IMR-90 (cell line): ENCODE data around the gene PI4KA. TPM values are rescaled to one million over a fixed set of nuclear protein-coding genes. Genes with fewer than 3 reads are reported as not detected.

ENCODE experiments used
- ATAC-seq: fragments of 200-7000 bp; cut with Tn5 transposase; 2 replicates; pipeline ENCODE4 v1.9.1; 2020; ENCODE audit warnings: low read depth, mild to moderate bottlenecking, moderate library complexity
- BruUV-seq: library from RNA; stranded (reverse); fragments of 400-500 nt; replicated peaks from 2 replicates; lab custom pipeline; 2021; lab: Mats Ljungman, UMichigan
- CTCF ChIA-PET: fragments of 300-600 bp; formaldehyde crosslinking; extraction: SDS; loops from one replicate; lab custom pipeline; 2021; ENCODE audit warnings: antibody characterized with exemption; lab: Yijun Ruan, JAX
- POLR2A ChIA-PET: fragments of 300-600 bp; sonication (Branson Sonifier 250); formaldehyde crosslinking; loops from one replicate; lab custom pipeline; 2022; ENCODE audit warnings: antibody characterized with exemption; ENCODE audit not compliant: unreplicated experiment; lab: Charles Lee
- DNase-seq: peaks from one replicate; pipeline ENCODE4 v3.0.0; 2013
- H2AFZ ChIP-seq: replicated peaks from 2 replicates; pipeline ENCODE3; 2013; ENCODE audit warnings: low read length, mild to moderate bottlenecking; ENCODE audit not compliant: poor library complexity
- H2AK5ac ChIP-seq: 2 replicates; pipeline ENCODE4 v1.6.1; 2013; ENCODE audit warnings: low read depth, low read length, inconsistent platforms
- H2AK9ac ChIP-seq: replicated peaks from 2 replicates; pipeline ENCODE3; 2013; ENCODE audit warnings: mild to moderate bottlenecking, low read depth, low read length, moderate library complexity; ENCODE audit not compliant: poor library complexity
- H2BK120ac ChIP-seq: 2 replicates; pipeline ENCODE4 v1.6.1; 2013; ENCODE audit warnings: low read depth, low read length, inconsistent platforms
- H2BK15ac ChIP-seq: 3 replicates; pipeline ENCODE4 v1.6.1; 2013; ENCODE audit warnings: low read depth, low read length, inconsistent platforms
- H2BK20ac ChIP-seq: 2 replicates; pipeline ENCODE4 v1.6.1; 2013; ENCODE audit warnings: low read depth, mild to moderate bottlenecking, inconsistent platforms, low read length, moderate library complexity
- H2BK5ac ChIP-seq: 2 replicates; pipeline ENCODE4 v1.6.1; 2013; ENCODE audit warnings: mild to moderate bottlenecking, low read depth, low read length, inconsistent platforms; ENCODE audit not compliant: poor library complexity, severe bottlenecking
- H3K14ac ChIP-seq: replicated peaks from 2 replicates; pipeline ENCODE4 v1.6.1; 2013; ENCODE audit warnings: low read depth, low read length, inconsistent platforms
- H3K18ac ChIP-seq: 2 replicates; pipeline ENCODE4 v1.6.1; 2013; ENCODE audit warnings: low read depth, low read length, control low read depth
- H3K23ac ChIP-seq: 2 replicates; pipeline ENCODE4 v1.6.1; 2013; ENCODE audit warnings: low read depth, low read length, inconsistent platforms
- H3K27ac ChIP-seq: 2 replicates; pipeline ENCODE4 v1.5.1; 2013; ENCODE audit warnings: mild to moderate bottlenecking, control low read depth, low read length; ENCODE audit not compliant: insufficient read depth
- H3K27me3 ChIP-seq: 2 replicates; pipeline ENCODE4 v1.6.1; 2013; ENCODE audit warnings: low read length; ENCODE audit not compliant: control insufficient read depth, insufficient read depth
- H3K36me3 ChIP-seq: 2 replicates; pipeline ENCODE4 v1.6.1; 2013; ENCODE audit warnings: low read length, mixed read lengths; ENCODE audit not compliant: control insufficient read depth, insufficient read depth
- H3K4ac ChIP-seq: 2 replicates; pipeline ENCODE4 v1.6.1; 2013; ENCODE audit warnings: low read depth, low read length, inconsistent platforms
- H3K4me1 ChIP-seq: 2 replicates; pipeline ENCODE4 v1.6.1; 2013; ENCODE audit warnings: low read length, mixed read lengths; ENCODE audit not compliant: control insufficient read depth, insufficient read depth
- H3K4me2 ChIP-seq: 2 replicates; pipeline ENCODE4 v1.6.1; 2013; ENCODE audit warnings: low read depth, mild to moderate bottlenecking, control low read depth, low read length, moderate library complexity
- H3K4me3 ChIP-seq: 2 replicates; pipeline ENCODE4 v1.5.1; 2013; ENCODE audit warnings: low read depth, mild to moderate bottlenecking, control low read depth, low read length, moderate library complexity; ENCODE audit not compliant: insufficient read depth
- H3K56ac ChIP-seq: 2 replicates; pipeline ENCODE4 v1.6.1; 2013; ENCODE audit warnings: low read length, inconsistent platforms; ENCODE audit not compliant: insufficient read depth; ENCODE audit errors: extremely low read depth
- H3K79me1 ChIP-seq, 2 experiments: 2 replicates each; pipeline ENCODE4 v1.6.1; 2013; ENCODE audit warnings: low read length in 2 of 2, inconsistent platforms in 1 of 2, low read depth in 1 of 2
- H3K9ac ChIP-seq: 2 replicates; pipeline ENCODE4 v1.6.1; 2013; ENCODE audit warnings: low read depth, low read length, control low read depth
- H3K9me1 ChIP-seq: 2 replicates; pipeline ENCODE4 v1.6.1; 2013; ENCODE audit warnings: low read length, inconsistent platforms; ENCODE audit not compliant: insufficient read depth
- H3K9me3 ChIP-seq: 2 replicates; pipeline ENCODE4 v1.6.1; 2013; ENCODE audit warnings: low read length; ENCODE audit not compliant: control insufficient read depth, insufficient read depth
- H4K20me1 ChIP-seq: 2 replicates; pipeline ENCODE4 v1.6.1; 2013; ENCODE audit warnings: low read length, inconsistent platforms; ENCODE audit not compliant: insufficient read depth
- H4K5ac ChIP-seq: 2 replicates; pipeline ENCODE4 v1.6.1; 2013; ENCODE audit warnings: mild to moderate bottlenecking, low read depth, low read length, control low read depth
- H4K8ac ChIP-seq, 2 experiments: 2 replicates each; pipeline ENCODE4 v1.6.1; 2013; ENCODE audit warnings: low read depth in 2 of 2, low read length in 2 of 2, control low read depth in 1 of 2, inconsistent platforms in 1 of 2
- H4K91ac ChIP-seq: 2 replicates; pipeline ENCODE4 v1.6.1; 2013; ENCODE audit warnings: low read depth, low read length, inconsistent platforms; ENCODE audit not compliant: insufficient read depth
- BHLHE40 ChIP-seq: fragments of 150-350 bp; IDR thresholded peaks from 2 replicates; pipeline ENCODE4 v1.6.1; 2016; ENCODE audit warnings: mild to moderate bottlenecking, low read depth, low read length
- CHD1 ChIP-seq: IDR thresholded peaks from 2 replicates; pipeline ENCODE4 v1.6.1; 2012; ENCODE audit warnings: low read depth, low read length, improper control_type of control experiment
- CTCF ChIP-seq: conservative IDR thresholded peaks from 2 replicates; pipeline ENCODE4 v1.5.1; 2012; ENCODE audit warnings: mild to moderate bottlenecking, low read depth, low read length, improper control_type of control experiment
- ELK1 ChIP-seq: fragments of 150-350 bp; IDR thresholded peaks from 2 replicates; pipeline ENCODE4 v1.6.1; 2016; ENCODE audit warnings: low read depth, mild to moderate bottlenecking, low read length, moderate library complexity, borderline replicate concordance
- FOS ChIP-seq: fragments of 150-350 bp; IDR thresholded peaks from 2 replicates; pipeline ENCODE4 v1.6.1; 2016; ENCODE audit warnings: low read depth, low read length
- MAZ ChIP-seq: IDR thresholded peaks from 2 replicates; pipeline ENCODE4 v1.6.1; 2012; ENCODE audit warnings: low read depth, mild to moderate bottlenecking, low read length, improper control_type of control experiment, moderate library complexity, borderline replicate concordance
- RCOR1 ChIP-seq: IDR thresholded peaks from 2 replicates; pipeline ENCODE4 v1.6.1; 2012; ENCODE audit warnings: mild to moderate bottlenecking, low read length, improper control_type of control experiment; ENCODE audit not compliant: insufficient replicate concordance
- RFX5 ChIP-seq: IDR thresholded peaks from 2 replicates; pipeline ENCODE4 v1.8.0; 2012; ENCODE audit warnings: low read depth, mild to moderate bottlenecking, low read length, moderate library complexity
- SMC3 ChIP-seq: fragments of 150-350 bp; IDR thresholded peaks from 2 replicates; pipeline ENCODE4 v1.6.1; 2016; ENCODE audit warnings: low read depth, mild to moderate bottlenecking, antibody characterized with exemption, low read length, moderate library complexity
- USF2 ChIP-seq: fragments of 150-350 bp; IDR thresholded peaks from 2 replicates; pipeline ENCODE4 v1.6.1; 2017; ENCODE audit warnings: mild to moderate bottlenecking, antibody characterized with exemption, low read length, low read depth
- WGBS, 2 experiments: methylation state at CpG; one replicate each; pipeline versions ENCODE4 v1.1.5 to v1.1.7; 2013; ENCODE audit warnings: missing lambda C conversion rate in 2 of 2; ENCODE audit not compliant: insufficient read length in 1 of 2; ENCODE audit errors: extremely low coverage in 2 of 2; 5-methylcytosine and 5-hydroxymethylcytosine counted together
- dilution Hi-C: fragments of 300-500 bp; cut with HindIII; formaldehyde crosslinking; loops from one replicate; pipeline ENCODE4 v1.14.3; 2018; ENCODE audit warnings: low sequenced_read_pairs; ENCODE audit not compliant: unreplicated experiment
- in situ Hi-C: fragments of 300-500 bp; cut with MboI; formaldehyde crosslinking; loops from 3 replicates; pipeline ENCODE4 v1.14.3; 2019; ENCODE audit warnings: low sequenced_read_pairs, inconsistent platforms, mixed read lengths
- intact Hi-C: fragments of 100-400 bp; cut with micrococcal nuclease; formaldehyde crosslinking; loops from 2 replicates; pipeline ENCODE4 v1.10.0; 2022
- polyA plus RNA-seq, 3 experiments: library from polyadenylated mRNA; depleted of rRNA; stranded (reverse); fragments of >200 nt; gene quantifications; 2 replicates each; pipeline ENCODE4 v1.2.3, GENCODE V29; 2012; ENCODE audit warnings: low replicate concordance in 1 of 3
- total RNA-seq: library from RNA; depleted of rRNA; stranded (reverse); fragments of >200 nt; gene quantifications from 2 replicates; pipeline ENCODE4 v1.2.3, GENCODE V29; 2012

The PI4KA gene
- total and polyA plus RNA-seq, 2 of the 4 experiments (the other 2 are of a cell fraction): 16.8 to 35.5 TPM

- no peak for TF ChIP-seq BHLHE40
- TF ChIP-seq ELK1: no peak
- no peak for TF ChIP-seq FOS
Measured at GRCh38 chr22:20672732-20673131, 185.9 kb downstream of the PI4KA start (continued).

- Histone ChIP-seq H2AK5ac (no peak overlapping the region), H3K27ac (no peak overlapping the region), H3K23ac (no peak overlapping the region), H3K9me1 (no peaks in the 10 kb centered on the region), H3K4me3 (no peak overlapping the region), H3K14ac (no peak overlapping the region), H4K8ac (no peak overlapping the region), H3K18ac (no peak overlapping the region), H2AK9ac (no peak overlapping the region), H3K4ac (no peak overlapping the region), H2BK120ac (no peak overlapping the region), H2BK5ac (no peak overlapping the region), H4K20me1 (no peaks in the 10 kb centered on the region), H2AFZ (no peak overlapping the region), H4K5ac (no peak overlapping the region), H3K9ac (no peak overlapping the region), H2BK20ac (no peak overlapping the region), H3K36me3 (no peaks in the 10 kb centered on the region), H3K4me2 (no peak overlapping the region), H4K91ac (no peak overlapping the region), H3K4me1 (no peaks in the 10 kb centered on the region), H3K9me3 (no peaks in the 10 kb centered on the region), H3K56ac (no peak overlapping the region), H3K79me1 (no peaks in the 10 kb centered on the region), H2BK15ac (no peak overlapping the region), H3K27me3 (peaks cover 16% of the 10 kb centered on the region)
- in situ Hi-C loops: no loop called here
- no peak for DNase-seq
- ChIA-PET POLR2A (interaction anchor here (0.6 kb wide), 1 partner anchor 9 kb away, joined by 5 read pairs; no protein-coding TSS in a partner anchor), CTCF (no interaction called here)
- no peak for ATAC-seq
- dilution Hi-C loops: no loop called here
- no TSS peak for BruUV-seq
- intact Hi-C loops: no loop called here
- no peak for TF ChIP-seq SMC3
- no peak for TF ChIP-seq CHD1
- no peak for TF ChIP-seq MAZ
- TF ChIP-seq CTCF: no peak
- no peak for TF ChIP-seq ELK1
- TF ChIP-seq RCOR1: no peak
- no peak for TF ChIP-seq USF2
- TF ChIP-seq FOS: no peak
- no peak for TF ChIP-seq RFX5
- no peak for TF ChIP-seq BHLHE40
- WGBS, 2 experiments: no CpG with 5 or more reads among the region's 5 CpGs
Measured at GRCh38 chr22:20672082-20672424, 186.6 kb downstream of the PI4KA start.
